Activated T-cell treated with anti-CD3 and anti-CD28 coated beads for 24 hours (primary cell): ENCODE measurements around the gene WEE1.
"Not testable (repeated sequence)": the region's sequence is repeated elsewhere in the genome, so short reads cannot be mapped to it uniquely, and the experiment has no call there.

Experiments used
- DNase-seq: peaks from one replicate; pipeline ENCODE4 v3.0.0-alpha.2; 2020; ENCODE audit warnings: low read depth

The WEE1 gene

DNA sequence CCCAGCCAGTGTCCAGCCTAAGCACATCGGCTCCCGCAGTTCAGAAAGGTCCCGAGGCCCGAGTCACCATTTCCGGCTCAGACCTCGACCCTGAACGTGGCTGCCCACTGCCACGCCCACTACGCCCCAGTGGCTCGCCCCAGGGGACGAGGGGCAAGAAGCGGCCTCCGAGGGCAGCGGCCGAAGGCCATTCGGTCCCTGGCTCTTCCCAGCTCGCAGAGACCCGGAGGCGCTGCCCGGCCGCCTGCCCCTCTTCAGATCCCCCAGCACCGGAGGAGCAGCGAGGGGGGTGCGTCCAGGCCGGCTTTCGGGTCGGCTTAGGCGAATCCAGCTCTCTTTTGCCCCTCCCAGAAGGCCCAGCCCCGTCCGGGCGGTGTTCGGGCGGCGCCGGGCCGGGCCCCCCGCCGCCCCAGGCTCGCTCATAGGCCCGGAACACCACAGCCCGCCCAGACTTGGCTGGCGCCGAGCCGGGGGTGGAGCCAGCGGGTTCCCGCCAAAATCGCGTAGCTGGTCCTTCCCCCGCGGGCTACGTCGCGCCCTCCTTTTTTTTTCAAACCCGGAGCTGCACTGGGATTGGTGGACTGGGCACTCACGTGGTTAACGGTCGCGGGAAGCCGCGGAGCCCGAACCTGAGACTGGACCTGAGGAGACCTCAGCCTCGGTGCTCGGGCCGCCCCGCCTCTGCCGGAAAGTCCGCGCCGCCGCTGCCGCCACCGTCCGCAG lies at the start of gene WEE1:
WEE1 (plus strand) TSS at position 619 of the 723 bp plus-strand sequence. CDS start 264 bp downstream, outside the sequence.
- peak; percentile 96 for DNase-seq

- no peak for DNase-seq
Measured at GRCh38 chr11:9524001-9524400, 49.5 kb upstream of the WEE1 start.

DNA sequence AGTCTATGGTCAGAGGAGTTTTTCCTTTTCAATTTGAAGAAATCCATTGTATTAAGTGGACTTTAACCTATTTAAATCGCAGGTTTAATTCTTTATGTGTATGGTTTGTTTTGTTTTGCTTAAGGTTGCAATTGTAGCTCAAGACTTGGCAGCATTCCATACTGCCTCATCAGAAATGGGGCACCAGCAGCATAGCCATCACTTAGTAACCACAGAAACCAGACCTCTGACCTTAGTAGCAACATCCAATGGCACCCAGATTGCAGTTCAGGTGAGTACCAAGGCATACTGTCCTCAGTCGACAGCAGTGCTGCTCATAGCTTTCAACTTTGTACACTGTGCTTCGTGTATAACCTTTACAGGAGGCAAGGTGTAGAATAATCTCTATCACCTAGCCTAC lies 48.4 kb upstream of the WEE1 start:
- DNase-seq = no peak

- DNase-seq = no peak
Measured at GRCh38 chr11:9527481-9528135, 45.9 kb upstream of the WEE1 start.

DNA sequence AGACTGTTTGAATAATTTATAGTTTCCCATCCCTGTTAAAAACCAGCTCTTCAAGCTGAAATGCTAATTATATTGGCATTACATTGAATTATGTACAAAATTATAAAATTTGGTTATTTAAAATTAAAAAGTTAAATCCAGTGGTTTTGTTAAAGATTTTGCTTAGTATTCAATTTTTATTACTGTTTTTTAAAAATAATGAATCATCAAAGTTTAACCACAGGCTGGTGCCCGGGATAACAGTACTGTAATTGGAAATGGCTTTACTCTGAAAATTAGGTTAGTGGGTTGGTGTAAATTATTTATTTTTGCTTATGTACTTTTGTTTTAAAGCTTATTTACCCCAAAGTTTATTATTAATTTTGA lies 45.4 kb upstream of the WEE1 start:
- no peak for DNase-seq

DNA sequence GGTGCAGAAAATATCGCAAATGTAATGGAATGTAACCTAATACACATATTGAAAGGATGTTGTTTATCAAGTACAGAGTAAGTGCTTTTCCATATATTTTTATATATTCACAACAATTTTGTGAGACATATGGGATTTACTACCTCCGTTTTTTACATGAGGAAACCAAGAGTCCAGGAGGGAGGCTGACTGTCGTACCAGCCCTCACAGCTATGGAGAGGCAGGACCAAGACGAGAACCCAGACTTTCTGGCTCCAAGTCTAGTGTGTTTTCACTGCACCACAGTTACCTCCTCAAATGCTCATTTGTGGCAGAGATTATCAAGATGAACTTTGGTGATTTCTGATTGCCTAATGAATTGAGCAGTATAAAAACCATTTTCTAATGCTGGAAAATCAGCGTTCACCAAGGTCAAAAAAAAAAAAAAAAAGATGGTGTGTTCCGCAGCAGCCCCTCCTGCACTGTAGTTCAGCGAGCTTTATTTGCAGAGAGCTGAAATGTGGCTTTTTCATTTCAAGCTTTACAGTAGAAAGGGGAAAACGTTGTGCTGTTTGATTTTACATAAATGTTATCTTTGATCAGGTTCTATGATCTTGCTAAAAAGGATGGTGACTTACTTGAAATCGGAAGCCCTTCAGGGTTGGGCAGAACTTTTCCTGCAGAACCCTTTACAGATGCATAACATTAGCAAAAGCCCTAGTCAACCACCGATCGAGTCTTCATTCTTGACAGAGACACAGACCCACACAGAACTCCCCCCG lies 44.7 kb upstream of the WEE1 start:
- no peak for DNase-seq

- DNase-seq = no peak
Measured at GRCh38 chr11:9529334-9529650, 44.2 kb upstream of the WEE1 start.

DNA sequence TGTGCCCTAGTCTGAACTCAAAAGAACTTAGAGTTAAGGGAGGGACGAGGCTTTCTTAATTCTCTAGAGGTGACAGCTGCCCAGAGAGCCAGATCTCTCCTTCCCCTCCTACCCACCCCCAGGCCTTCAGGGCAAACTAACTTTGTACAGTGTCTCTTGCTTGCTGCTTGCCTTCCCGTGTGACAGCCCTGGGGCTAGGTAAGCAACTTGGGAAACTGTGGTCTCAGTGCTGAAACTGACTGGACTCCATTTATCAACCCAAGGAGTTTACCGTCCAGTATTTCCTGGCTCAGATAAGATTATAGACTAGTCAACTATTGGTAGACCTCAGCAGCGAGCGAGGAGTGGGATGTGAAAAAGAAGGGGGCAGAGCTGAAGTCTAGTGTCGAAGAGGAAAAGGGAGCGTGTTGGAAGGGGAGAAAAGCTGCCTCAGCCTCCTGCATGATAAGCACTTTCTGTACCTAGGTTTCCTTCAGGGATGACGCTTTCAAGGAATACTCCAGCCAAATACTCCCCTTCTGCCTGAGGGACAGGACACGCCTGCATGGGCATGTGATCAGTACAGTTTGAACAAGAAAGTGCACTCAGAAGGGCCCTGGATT lies 43.3 kb upstream of the WEE1 start:
- no peak for DNase-seq

- no peak for DNase-seq
Measured at GRCh38 chr11:9530901-9531625, 42.4 kb upstream of the WEE1 start.

- DNase-seq = no peak
Measured at GRCh38 chr11:9533058-9533457, 40.4 kb upstream of the WEE1 start.

GRCh38 chr11:9533736-9534473 lies 39.6 kb upstream of the WEE1 start:
- DNase-seq = no peak

GRCh38 chr11:9535189-9535781 lies 38.2 kb upstream of the WEE1 start:
- DNase-seq = peak; percentile 67

DNA sequence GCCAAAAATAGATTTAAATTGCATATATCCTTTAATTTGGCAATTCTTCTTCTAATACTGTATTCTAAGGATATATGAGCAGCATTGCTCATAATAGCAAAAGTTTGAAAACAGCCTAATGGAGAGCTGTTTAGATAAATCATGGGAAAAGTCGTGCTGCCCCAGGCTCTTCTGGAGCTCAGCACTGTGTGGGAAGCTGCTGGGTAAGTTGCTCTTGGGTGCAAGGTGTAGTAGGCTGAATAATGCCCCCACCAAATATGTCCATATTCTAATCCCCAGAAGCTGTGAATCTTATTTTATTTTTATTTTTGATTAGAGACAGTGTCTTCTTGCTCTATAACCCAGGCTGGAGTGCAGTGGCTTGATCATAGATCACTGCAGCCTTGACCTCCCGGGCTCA lies 34.9 kb upstream of the WEE1 start:
- no peak for DNase-seq

- not testable (repeated sequence) for DNase-seq
Measured at GRCh38 chr11:9549216-9549615, 24.3 kb upstream of the WEE1 start.

GRCh38 chr11:9550191-9550628 lies 23.3 kb upstream of the WEE1 start:
- DNase-seq = no peak

DNA sequence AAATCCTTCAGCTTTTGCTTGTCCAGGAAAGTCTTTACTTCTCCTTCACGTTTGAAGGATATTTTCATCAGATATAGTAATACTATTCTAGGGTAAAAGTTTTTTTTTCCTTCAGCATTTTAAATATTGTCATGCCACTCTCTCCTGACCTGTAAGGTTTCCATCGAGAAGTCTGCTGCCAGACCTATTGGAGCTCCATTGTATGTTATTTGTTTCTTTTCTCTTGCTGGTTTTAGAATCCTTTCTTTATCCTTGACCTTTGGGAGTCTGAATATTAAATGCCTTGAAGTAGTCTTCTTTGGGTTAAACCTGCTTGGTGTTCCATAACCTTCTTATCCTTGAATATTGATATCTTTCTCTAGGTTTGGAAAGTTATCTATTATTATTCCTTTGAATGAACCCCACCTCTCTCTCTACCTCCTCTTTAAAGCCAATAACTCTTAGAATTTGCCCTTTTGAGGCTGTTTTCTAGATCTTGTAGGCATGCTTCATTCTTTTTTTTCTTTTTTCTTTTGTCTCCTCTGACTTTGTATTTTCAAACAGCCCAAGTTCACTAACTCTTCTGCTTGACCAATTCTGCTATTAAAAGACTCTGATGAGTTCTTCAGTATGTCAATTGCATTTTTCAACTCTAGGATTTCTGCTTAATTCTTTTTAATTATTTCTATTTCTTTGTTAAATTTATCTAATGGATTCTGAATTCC lies 12.0 kb upstream of the WEE1 start:
- DNase-seq = no peak

DNA sequence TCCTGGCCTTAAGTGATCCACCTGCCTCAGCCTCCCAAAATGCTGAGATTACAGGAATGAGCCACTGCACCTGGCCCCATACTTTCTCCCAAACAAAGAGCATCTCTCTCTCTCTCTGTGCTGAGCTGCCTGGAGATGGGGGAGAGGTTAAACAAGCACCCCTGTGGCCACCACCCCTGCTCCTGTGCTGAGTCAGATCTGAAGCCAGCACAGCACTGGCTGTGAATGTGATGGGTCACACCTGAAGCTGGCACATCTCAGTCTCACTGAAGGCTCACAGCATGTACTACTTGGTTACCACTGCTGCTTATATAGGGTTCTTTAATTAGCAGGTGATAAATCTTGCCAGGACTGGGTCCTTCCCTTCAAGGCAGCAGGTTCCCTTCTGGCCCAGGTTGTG lies 10.8 kb upstream of the WEE1 start:
- no peak for DNase-seq

DNA sequence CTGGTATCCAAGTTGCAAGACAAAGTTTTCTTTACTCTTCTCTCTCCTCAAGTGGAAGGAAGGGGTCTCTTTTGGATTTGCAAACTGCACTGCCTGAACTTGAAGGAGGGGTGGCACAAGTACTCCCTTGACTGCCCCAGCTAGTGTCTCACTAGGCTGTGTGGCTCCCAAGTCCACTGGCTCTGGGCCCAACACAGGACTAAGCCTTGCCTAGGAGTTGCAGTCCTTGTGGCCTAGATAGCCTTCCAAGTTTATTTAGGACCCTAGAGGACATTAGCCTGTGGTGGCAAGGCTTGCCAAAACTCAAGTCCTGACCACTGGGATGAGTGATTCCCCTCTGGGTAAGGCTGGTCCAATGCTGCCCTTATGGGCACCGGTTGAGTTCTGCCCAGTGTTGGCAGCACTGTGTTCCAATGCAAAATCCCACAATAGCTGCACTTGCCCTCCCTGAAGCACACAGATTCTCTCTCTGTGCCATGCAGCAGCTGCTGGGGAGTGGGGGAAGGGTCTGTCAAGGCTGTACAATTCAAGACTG lies 10.2 kb upstream of the WEE1 start:
- DNase-seq = no peak

GRCh38 chr11:9565822-9566560 lies 7.5 kb upstream of the WEE1 start:
- DNase-seq = peak; percentile 58
